Measurements from ENCODE around the gene ONECUT3.
A peak's percentile ranks its signal among the peaks of the same experiment; 100 is the strongest.
"Not testable (repeated sequence)": the region's sequence is repeated elsewhere in the genome, so short reads cannot be mapped to it uniquely, and the experiment has no call there.

The ONECUT3 gene

DNA sequence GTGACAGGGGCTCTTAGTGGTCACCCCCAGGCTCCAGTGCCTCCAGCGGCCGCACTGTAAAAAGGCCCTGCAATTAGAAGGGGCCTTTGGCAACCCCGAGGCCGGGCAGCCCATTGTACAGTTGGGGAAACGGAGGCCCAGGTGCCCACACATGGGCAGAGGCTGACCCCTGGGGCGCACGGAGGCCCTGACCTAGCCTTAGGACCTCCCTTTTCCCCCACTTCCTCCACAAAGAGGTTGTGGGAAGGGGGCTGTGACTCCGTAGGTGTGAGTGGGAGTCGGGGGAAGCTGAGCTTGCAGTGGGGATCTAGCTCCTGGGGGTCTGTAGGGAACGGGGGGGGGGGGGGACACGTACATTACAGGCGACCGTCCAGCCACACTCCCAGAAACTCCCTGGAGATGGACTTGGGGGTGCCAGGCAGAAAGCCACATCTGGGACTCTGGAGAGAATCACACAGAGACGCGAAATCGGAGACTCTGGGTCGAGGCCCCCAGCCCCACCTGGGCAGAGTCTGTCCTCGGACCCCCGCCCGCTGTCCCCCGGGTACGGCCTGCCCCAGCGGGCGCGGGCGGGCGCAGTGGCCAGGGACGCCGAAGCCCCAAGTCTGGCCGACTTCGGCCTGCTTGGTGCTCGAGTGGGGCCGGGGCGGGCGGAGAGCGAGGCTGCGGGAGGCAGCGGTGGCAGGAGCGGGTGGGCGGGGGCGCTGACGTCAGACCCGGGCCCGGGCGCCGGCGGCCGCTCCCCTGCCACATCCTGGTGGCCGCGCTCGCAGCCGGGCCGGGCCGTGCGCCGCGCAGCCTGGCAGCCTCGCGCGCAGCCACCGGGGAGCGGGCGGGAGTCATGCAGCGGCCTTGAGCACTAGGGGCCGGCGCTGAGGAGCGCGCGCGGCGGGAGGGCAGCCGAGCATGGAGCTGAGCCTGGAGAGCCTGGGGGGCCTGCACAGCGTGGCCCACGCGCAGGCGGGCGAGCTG is at the start of gene ONECUT3:
TSS of gene ONECUT3 (plus strand) at position 750 of the 972 bp plus-strand sequence. CDS start at position 907, 157 bp downstream.
- no peak for DNase-seq (ENCODE audit: low read depth)

DNA sequence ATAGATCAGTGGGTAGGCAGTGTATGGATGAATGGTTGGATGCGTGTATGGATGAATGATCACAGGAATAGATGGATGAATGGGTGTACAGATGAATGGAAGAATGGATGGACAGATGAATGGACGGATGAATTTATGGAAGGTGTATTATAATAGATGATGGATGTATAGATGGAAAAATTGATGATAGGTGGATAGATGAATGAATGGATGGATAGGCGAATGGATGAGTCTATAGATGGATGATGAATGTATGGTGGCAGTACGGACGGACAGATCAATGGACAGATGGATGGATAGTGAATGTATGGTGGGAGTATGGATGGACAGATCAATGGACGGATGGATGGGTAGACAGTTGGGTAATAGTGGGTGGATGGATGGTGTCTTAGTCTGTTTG is 49.0 kb upstream of the ONECUT3 start:
- no peak for DNase-seq (ENCODE audit: low read depth)

DNA sequence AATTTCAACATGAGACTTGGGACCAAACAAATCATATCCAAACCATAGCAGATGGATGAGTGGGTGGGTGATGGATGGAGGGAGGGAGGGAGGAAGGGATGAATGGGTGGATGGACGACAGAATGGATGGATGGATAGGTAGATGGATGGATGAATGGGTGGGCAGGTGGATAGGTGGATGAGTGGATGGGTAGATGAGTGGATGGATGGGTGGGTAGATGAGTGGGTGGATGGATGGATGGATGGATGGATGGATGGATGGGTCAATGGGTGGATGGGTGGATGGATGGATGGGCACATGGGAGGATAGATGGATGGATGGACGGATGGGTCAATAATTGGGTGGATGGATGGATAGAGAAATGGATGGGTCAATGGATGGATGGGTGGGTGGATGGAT is 47.9 kb upstream of the ONECUT3 start:
- no peak for DNase-seq (ENCODE audit: low read depth)

DNA sequence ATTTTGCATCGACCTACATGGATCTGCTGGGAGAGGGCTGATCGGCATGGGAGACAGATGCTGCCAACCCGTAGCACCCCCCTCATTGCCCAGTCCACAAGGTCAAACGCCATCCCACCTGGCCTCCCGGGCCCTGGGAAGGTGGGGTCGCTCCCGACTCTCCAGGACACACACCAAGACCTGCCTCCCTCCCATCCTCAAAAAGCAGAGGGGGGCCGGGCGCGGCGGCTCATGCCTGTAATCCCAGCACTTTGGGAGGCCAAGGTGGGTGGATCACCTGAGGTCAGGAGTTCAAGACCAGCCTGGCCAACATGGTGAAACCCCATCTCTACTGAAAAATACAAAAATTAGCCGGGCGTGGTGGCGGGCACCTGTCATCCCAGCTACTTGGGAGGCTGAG is 46.7 kb upstream of the ONECUT3 start:
- not testable (repeated sequence) for DNase-seq (ENCODE audit: low read depth)

DNA sequence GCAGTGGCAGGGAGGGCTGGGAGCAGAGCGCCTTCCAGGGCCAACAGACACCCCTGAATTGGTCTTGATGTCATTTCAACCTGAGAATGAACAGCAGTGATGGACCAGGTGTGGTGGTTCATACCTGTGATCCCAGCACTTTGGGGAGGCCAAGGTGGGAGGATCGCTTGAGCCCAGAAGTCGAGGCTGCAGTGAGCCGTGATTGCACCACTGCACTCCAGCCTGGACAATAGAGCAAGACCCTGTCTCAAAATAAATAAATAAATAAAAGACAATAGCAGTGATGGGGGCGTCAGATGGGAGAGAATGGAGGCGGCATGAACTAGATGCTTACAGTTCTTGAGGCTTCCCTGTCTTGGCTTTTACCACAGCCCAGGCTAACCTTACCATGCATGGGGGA is 46.1 kb upstream of the ONECUT3 start:
- DNase-seq (ENCODE audit: low read depth): no peak

DNA sequence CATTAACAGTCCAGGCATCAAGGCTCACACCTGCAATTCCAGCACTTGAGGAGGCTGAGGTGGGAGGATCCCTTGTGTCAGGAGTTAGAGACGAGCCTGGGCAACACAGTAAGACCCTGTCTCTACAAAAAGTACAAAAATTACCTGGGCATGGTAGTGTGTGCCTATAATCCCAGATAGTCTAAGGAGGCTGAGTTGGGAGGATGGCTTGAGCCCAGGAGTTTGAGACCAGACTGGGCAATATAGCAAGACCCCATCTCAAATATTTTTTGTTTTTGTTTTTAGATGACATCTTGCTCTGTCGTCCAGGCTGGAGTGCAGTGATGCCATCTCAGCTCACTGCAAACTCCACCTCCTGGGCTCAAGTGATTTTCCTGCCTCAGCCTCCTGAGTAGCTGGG is 40.1 kb upstream of the ONECUT3 start:
- no peak for DNase-seq (ENCODE audit: low read depth)

DNA sequence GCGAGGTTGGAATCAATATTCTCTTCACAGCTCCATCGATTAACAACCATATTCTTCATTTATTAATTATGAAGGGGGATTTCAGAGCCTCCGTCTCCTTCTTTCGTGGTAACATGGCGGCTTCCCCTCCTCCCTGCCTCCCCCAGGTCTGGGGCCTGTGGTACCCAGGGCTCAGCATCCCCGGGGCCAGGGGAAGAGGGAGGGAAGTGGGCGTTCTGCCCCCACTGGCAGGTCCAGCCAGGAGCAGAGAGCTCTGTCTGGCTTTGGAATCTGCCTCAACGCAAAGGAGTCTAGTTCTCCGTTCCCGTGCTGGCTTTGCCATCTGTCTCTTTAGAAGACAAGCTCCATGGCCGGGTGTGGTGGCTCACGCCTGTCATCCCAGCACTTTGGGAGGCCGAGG is 37.8 kb upstream of the ONECUT3 start:
- DNase-seq (ENCODE audit: low read depth): no peak

DNA sequence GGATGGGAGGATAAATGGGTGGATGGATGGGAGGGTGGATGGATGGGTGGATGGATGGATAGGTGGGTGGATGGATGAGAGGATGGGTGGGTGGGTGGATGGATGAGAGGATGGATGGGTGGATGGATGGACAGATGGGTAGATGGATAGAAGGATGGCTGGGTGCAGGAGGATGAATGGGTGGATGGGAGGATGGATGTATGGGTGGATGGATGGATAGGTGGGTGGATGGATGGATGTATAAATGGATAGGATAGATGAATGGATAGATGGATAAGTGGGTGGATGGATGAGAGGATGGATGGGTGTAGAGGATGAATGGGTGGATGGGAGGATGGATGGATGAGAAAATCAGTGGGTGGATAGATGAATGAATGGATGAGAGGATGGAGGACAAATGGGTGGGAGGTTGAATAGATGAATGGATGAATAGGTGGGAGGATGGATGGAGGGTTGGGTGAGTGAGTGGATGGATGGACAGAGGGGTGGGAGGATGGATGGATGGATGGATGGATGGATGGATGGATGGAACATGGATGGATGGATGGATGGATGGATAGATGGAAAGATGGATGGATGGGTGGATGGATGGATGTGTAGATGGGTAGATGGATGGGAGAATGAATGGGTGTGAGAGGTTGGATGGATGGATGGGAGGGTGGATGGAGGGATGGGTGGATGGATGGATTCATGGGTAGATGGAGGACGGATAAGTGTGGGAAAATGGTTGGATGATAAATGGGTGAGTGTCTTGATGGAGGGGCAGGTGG is 35.9 kb upstream of the ONECUT3 start:
- no peak for DNase-seq (ENCODE audit: low read depth)

DNA sequence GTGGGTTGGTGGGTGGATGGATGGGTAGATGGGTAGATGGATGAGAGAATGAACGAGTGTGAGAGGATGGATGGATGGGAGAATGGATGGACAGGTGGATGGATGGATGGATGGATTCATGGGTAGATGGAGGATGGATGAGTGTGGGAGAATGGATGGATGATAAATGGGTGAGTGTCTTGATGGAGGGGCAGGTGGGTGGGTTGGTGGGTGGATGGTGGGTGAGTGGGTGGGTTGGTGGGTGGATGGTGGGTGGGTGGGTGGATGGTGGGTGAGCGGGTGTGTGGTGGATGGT is 35.4 kb upstream of the ONECUT3 start:
- no peak for DNase-seq (ENCODE audit: low read depth)

DNA sequence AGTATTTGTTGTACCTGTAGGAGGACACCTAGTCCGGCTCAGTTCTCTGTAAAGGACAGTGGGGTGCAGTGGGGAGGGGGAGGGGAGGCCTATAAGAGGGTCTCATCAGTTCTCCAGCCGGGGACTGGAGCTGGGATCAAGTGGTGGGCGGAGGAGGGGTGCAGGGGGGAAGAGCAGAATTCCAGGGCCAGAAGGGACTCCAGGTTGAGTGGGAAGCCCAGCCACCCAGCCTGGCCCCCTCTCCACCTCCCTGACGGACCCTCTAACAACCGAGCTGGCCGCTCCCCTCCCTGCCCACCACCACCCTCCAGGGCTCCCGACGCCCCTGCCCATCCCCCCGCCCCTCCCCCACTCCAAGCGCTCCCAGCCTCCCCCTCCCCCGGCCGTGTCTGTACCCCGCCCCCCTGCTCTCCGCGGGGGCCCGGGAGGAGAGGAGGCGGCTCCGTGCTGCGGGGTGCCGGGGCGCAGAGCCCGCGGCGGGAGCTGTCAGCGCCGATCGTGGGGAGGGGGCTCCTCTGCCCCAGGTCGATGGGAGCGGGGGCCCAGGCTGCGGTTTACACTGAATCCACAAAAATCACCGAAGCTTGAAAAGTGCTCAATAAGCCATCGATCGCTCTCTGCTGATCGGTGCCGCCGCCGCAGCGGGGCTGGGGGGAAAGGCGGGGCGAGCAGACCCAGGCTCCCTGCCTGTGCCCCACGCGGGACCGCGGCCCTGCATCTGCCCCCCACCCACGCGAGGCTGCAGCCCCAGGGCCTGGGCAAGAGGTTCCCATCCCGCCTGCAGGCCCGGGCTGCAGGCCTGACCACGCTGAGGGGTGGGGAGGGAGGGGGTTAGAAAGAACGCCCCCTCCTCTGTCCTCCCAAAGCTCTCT is 34.6 kb upstream of the ONECUT3 start:
- DNase-seq (ENCODE audit: low read depth): no peak

DNA sequence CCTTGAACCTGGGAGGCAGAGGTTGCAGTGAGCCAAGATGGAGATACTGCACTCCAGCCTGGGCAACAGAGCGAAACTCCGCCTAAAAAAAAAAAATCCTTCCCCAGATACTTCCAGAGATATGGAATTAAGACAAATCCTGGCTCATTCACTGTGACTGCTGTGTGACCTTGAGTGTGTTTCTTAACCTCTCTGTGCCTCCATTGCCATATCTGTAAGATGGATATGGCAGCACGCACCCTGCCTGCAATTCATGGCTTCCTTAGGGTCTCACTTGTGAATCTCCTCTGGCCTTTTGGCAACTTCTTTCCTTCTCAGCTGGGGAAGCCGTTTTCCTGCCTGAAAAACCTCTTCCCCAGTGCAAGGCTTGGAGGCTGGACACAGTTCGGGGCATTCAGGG is 33.8 kb upstream of the ONECUT3 start:
- no peak for DNase-seq (ENCODE audit: low read depth)

DNA sequence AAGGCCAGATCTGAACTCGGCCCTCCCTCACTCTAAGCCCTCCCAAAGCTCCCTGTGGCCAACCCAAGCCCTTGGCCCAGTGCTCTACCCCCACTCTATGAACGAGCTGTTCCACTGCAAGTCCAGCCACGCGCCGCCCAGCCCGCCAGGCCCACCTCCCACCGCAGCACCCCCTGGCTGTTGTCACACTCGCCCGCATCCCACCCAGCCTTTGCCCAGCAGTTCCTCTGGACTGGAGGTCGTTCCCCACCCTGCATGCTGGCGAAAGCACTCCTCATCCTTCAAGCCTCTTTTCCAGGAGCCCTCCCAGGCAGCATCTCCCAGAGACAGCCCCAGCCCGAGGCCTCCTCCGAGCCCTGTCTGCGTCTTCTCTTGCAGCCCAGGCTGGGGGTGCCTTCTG is 33.1 kb upstream of the ONECUT3 start:
- no peak for DNase-seq (ENCODE audit: low read depth)

DNA sequence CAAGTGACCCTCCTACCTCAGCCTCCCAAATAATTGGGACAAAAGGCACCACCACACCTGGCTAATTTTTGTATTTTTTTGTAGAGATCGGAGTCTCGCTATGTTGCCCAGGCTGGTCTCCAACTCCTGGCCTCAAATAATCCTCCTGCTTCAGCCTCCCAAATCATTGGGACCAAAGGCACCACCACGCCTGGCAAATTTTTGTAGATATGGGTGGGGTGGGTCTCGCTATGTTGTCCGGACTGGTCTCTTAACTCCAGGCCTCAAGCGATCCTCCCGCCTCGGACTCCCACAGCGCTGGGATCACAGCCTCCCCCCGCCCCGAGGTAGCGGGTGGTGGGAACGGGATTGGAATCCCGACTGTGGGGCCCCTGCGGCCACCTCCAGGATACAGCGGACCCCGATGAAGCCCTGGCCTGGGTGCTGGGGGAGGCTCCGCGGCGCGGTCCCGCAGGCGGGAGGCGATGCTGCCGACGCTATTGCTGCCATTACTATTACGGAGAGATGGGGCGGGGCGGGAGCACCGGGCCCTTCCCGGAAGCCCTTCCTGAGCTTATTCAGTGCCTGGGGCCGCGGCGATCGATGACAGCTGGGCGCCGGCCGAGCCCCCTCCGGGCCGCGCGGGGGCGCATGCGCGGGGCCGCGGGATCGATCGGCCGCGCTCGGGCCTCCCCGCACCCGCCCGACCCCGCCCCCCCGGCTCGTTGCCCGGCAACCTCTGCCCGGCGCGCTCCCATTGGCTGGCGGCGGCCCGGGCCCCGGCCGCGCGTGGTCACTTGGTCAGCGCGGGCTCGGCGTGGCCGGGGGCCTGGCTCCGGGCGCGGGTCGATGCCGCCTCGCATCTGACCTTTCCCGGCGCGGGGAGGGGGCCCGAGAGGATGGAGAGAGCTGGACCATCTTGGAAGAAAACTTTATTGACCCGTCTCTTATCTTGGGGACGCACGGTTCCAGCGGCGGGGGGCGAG is 27.9 kb upstream of the ONECUT3 start:
- peak; percentile 25 for DNase-seq (ENCODE audit: low read depth)

DNA sequence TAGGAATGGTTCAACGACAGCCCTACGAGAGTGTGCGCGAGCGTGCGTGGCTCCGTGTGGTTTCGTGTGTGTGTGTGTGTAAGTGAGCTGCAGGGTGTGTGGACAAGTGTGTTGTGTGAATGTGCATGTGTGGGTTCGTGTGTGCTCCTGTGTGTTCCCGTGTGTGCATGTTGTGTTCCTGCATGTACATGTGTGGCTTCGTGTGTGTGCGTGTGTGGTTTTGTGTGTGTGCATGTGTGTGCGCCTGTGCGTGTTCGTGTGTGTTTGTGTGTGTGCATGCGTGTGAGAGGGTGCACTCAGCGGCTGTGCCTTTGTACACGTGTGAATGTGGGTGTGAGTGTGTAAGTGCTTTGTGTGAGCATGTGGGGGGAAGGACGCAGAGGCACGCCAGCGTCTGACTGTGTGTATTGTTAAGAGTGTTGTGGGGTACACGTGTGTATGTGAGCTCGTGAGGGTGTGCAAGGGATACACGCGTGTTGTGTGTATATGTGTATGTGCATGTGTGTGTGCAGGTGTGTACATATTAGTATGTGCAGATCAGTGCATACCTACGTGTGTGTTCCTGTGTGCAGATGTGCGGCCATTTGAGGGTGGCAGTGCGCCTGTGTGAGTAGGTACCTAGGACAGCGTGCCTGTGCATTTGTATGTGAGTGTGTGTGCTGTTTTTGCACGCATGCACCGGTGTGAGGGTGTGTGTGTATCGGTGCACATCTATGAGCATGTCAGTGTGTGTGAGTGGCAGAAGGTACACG is 24.3 kb upstream of the ONECUT3 start:
- DNase-seq (ENCODE audit: low read depth): no peak

DNA sequence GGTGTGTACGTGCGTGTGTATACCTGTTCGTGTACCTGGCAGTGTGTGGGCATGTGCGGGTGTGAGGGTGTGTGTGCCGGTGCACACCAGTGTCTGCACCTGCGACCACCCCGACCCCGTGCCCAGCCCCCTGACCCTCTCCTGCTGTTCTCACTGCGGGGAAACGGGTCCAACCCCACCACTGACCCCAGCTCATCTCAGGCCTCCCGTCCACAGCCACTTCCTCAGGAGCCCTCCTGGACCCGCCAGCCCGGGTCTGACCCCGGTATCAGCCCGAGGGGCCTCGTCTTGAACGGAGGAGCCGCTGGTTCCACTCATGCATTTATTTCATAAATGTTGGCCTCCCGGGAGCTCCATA is 23.8 kb upstream of the ONECUT3 start:
- DNase-seq (ENCODE audit: low read depth): no peak

DNA sequence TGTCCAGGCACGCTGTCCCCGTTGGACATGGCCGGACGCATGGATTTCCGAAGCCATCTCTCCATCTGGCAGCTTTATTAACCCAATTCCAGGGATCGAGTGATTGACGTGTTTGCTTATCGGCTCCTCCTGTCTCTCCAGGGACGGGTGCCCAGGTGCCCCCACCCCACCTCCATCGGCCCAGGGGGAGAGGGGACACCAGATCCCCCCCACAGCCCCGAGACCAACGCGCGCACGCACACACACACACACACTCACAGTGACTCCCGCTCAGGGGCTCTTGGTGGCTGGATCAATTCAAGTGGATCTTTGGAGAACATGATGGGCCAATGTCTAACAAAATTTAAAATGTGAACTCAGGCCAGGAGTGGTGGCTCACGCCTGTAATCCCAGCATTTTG is 23.1 kb upstream of the ONECUT3 start:
- DNase-seq (ENCODE audit: low read depth): no peak

DNA sequence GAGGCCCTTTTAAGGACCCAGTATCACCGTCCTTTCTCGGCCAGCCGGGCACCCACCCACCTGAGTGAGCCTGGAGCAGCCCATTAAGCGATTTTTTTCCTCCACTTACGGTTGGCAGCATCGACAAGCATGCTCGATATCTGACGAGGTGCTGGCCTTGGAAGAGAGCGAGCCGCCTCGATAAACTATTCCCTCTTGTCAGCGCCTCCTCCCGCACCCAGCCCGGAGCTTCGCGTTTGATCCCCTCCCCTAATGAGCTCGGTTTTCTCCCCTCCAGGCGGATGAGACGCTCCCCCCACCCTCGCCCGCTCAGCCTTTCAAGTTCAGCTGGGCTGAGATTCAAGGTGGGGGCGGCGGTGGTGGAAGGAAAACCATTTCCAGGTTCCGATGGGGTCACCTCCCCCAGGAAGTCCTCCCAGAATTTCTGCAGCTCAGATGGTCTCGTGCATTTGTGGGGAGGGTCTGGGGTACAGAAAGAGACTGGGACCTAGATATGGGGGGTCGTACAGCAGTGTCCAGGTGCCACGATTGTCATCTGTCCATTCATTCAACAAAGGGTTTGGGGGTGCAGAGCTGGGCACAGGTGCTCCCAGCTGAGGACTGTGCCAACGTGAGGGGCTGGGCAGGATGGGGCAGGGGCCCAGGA is 18.9 kb upstream of the ONECUT3 start:
- no peak for DNase-seq (ENCODE audit: low read depth)

DNA sequence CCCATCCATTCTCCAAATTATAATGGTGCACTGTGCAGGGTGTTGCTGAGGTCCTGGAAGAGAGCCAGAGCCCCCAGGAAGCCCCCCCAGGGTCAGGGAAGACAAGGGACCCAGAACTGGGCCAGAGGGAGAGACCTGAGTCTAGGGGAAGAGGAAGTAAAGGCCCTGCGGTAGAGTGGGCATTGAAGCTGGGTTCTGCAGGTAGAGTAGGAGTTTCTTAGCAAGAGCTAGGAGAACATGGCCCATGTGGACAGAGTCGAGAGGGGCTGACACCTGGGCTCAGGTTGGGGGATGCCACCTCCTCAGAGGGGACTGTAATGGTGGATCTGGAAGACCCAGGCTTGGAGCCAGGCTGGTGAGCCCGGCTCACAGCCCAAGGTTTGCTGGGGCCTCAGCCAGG is 17.0 kb upstream of the ONECUT3 start:
- DNase-seq (ENCODE audit: low read depth): no peak

DNA sequence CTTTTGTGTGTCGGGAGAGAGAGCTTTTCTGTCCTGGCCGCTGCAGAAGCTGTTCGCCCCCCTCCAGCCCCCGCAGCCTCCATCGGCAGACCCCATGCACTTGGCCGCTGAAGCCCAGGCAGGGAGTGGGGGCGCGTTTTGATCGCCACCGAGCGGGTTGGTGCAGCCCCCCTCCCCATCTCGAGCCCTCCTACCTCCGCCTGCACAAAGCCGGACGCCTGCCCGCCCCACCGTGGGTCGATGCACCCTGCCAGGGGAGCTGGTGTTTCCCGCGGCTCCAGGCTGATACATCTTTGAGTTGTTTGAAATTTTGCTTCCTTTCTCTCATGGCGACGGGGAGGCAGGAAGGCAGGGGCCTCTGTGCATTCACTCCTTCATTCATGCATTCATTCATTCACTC is 16.4 kb upstream of the ONECUT3 start:
- DNase-seq (ENCODE audit: low read depth): no peak

Measured in stromal cell of bone marrow (primary cell).